ENCODE measurements around the gene PRDM15. TPM values are rescaled to one million over a fixed set of nuclear protein-coding genes. Genes with fewer than 3 reads are reported as not detected.

PRDM15 gene
- total RNA-seq, 2 donors from 2014 or later: 12.1 to 14.6 TPM

GRCh38 chr21:41763398-41763931, 115.7 kb downstream of the PRDM15 start:
- Mint-ChIP-seq H3K27me3 (ENCODE audit: low read depth) (peaks cover 68% of the 10 kb centered on the region), H3K9me3 (no peaks in the 10 kb centered on the region), H3K36me3 (ENCODE audit: insufficient read depth in 2 of 2) (peaks cover 0 to 3% of the 10 kb centered on the region in 2 donors), H3K4me3 (no peak overlapping the region), H3K4me1 (ENCODE audit: low read depth) (peaks cover 35% of the 10 kb centered on the region), H3K27ac (no peak overlapping the region)
- ATAC-seq (replicated peaks in 1 of 2) (no peak), DNase-seq (no peak)

- no peak for DNase-seq
- no peak for ATAC-seq (replicated peaks in 1 of 2)
- peaks cover 0 to 3% of the 10 kb centered on the region in 2 donors for H3K36me3 Mint-ChIP-seq (ENCODE audit: insufficient read depth in 2 of 2)
- no peaks in the 10 kb centered on the region for H3K9me3 Mint-ChIP-seq
- H3K4me1 Mint-ChIP-seq (ENCODE audit: low read depth): peaks cover 28% of the 10 kb centered on the region
- no peak overlapping the region for H3K4me3 Mint-ChIP-seq
- H3K27ac Mint-ChIP-seq: no peak overlapping the region
- peaks cover 61% of the 10 kb centered on the region for H3K27me3 Mint-ChIP-seq (ENCODE audit: low read depth)
These were observed 116.4 kb downstream of the PRDM15 start for GRCh38 chr21:41762753-41763152.

GRCh38 chr21:41761934-41762635, 117.1 kb downstream of the PRDM15 start:
- DNase-seq: no peak
- Mint-ChIP-seq H3K9me3 (no peaks in the 10 kb centered on the region), H3K27ac (no peak overlapping the region), H3K4me3 (peak overlapping the region; percentile 25 to 63), H3K27me3 (ENCODE audit: low read depth) (peaks cover 54% of the 10 kb centered on the region), H3K36me3 (ENCODE audit: insufficient read depth in 2 of 2) (peaks cover 0 to under 1% of the 10 kb centered on the region in 2 donors), H3K4me1 (ENCODE audit: low read depth) (peaks cover 22% of the 10 kb centered on the region)
- no peak for ATAC-seq (replicated peaks in 1 of 2)

- ATAC-seq (replicated peaks in 1 of 2) (peak; percentile 15 to 21), DNase-seq (no peak)
- H3K27me3 Mint-ChIP-seq (ENCODE audit: low read depth): peaks cover 52% of the 10 kb centered on the region
These were observed 117.8 kb downstream of the PRDM15 start for GRCh38 chr21:41761211-41761933.

GRCh38 chr21:41760411-41760810, 118.7 kb downstream of the PRDM15 start:
- H3K27ac Mint-ChIP-seq: no peak overlapping the region
- ATAC-seq (replicated peaks in 1 of 2) (no peak), DNase-seq (no peak)
- no peaks in the 10 kb centered on the region for H3K9me3 Mint-ChIP-seq
- H3K4me3 Mint-ChIP-seq: peak overlapping the region in 1 of 2 donors; percentile 53
- peaks cover 24% of the 10 kb centered on the region for H3K4me1 Mint-ChIP-seq (ENCODE audit: low read depth)
- no peaks in the 10 kb centered on the region for H3K36me3 Mint-ChIP-seq (ENCODE audit: insufficient read depth in 2 of 2)
- H3K27me3 Mint-ChIP-seq (ENCODE audit: low read depth): peaks cover 47% of the 10 kb centered on the region

More at GRCh38 chr21:41761211-41761933, 117.8 kb downstream of the PRDM15 start:
- Mint-ChIP-seq H3K9me3 (no peaks in the 10 kb centered on the region), H3K36me3 (ENCODE audit: insufficient read depth in 2 of 2) (no peaks in the 10 kb centered on the region), H3K4me3 (peak overlapping the region; percentile 42 to 53), H3K27ac (no peak overlapping the region), H3K4me1 (ENCODE audit: low read depth) (peaks cover 20% of the 10 kb centered on the region)

GRCh38 chr21:41759926-41760325, 119.2 kb downstream of the PRDM15 start:
- ATAC-seq (replicated peaks in 1 of 2) (no peak), DNase-seq (no peak)
- Mint-ChIP-seq H3K27ac (no peak overlapping the region), H3K9me3 (no peaks in the 10 kb centered on the region), H3K4me3 (no peak overlapping the region), H3K27me3 (ENCODE audit: low read depth) (peaks cover 43% of the 10 kb centered on the region), H3K36me3 (ENCODE audit: insufficient read depth in 2 of 2) (no peaks in the 10 kb centered on the region), H3K4me1 (ENCODE audit: low read depth) (peaks cover 24% of the 10 kb centered on the region)

GRCh38 chr21:41759214-41759840, 119.8 kb downstream of the PRDM15 start:
- peaks cover 43% of the 10 kb centered on the region for H3K27me3 Mint-ChIP-seq (ENCODE audit: low read depth)
- DNase-seq: no peak
- H3K9me3 Mint-ChIP-seq: no peaks in the 10 kb centered on the region
- H3K4me1 Mint-ChIP-seq (ENCODE audit: low read depth): peaks cover 24% of the 10 kb centered on the region
- no peak overlapping the region for H3K27ac Mint-ChIP-seq
- no peaks in the 10 kb centered on the region for H3K36me3 Mint-ChIP-seq (ENCODE audit: insufficient read depth in 2 of 2)
- ATAC-seq (replicated peaks in 1 of 2): no peak
- no peak overlapping the region for H3K4me3 Mint-ChIP-seq

- no peak for DNase-seq
- ATAC-seq (replicated peaks in 1 of 2): no peak
- H3K9me3 Mint-ChIP-seq: no peaks in the 10 kb centered on the region
- peaks cover 43% of the 10 kb centered on the region for H3K27me3 Mint-ChIP-seq (ENCODE audit: low read depth)
- no peak overlapping the region for H3K27ac Mint-ChIP-seq
- H3K4me3 Mint-ChIP-seq: no peak overlapping the region
- H3K36me3 Mint-ChIP-seq (ENCODE audit: insufficient read depth in 2 of 2): no peaks in the 10 kb centered on the region
- peaks cover 24% of the 10 kb centered on the region for H3K4me1 Mint-ChIP-seq (ENCODE audit: low read depth)
These were observed 120.6 kb downstream of the PRDM15 start for GRCh38 chr21:41758550-41758949.

GRCh38 chr21:41755934-41756773, 123.0 kb downstream of the PRDM15 start:
- Mint-ChIP-seq H3K27ac (no peak overlapping the region), H3K4me3 (no peak overlapping the region), H3K9me3 (no peaks in the 10 kb centered on the region), H3K36me3 (ENCODE audit: insufficient read depth in 2 of 2) (no peaks in the 10 kb centered on the region), H3K27me3 (ENCODE audit: low read depth) (peaks cover 19% of the 10 kb centered on the region), H3K4me1 (ENCODE audit: low read depth) (peaks cover 21% of the 10 kb centered on the region)
- no peak for ATAC-seq (replicated peaks in 1 of 2)
- no peak for DNase-seq

- ATAC-seq (replicated peaks in 1 of 2) (no peak), DNase-seq (no peak)
- Mint-ChIP-seq H3K4me1 (ENCODE audit: low read depth) (peaks cover 16% of the 10 kb centered on the region), H3K27me3 (ENCODE audit: low read depth) (peaks cover 11% of the 10 kb centered on the region), H3K9me3 (no peaks in the 10 kb centered on the region), H3K4me3 (no peak overlapping the region), H3K27ac (no peak overlapping the region), H3K36me3 (ENCODE audit: insufficient read depth in 2 of 2) (no peaks in the 10 kb centered on the region)
These were observed 123.7 kb downstream of the PRDM15 start for GRCh38 chr21:41755258-41755933.

- H3K27ac Mint-ChIP-seq: no peak overlapping the region
- ATAC-seq (replicated peaks in 1 of 2) (no peak), DNase-seq (no peak)
- H3K4me1 Mint-ChIP-seq (ENCODE audit: low read depth): peaks cover 16% of the 10 kb centered on the region
- H3K4me3 Mint-ChIP-seq: no peak overlapping the region
- peaks cover 2% of the 10 kb centered on the region for H3K27me3 Mint-ChIP-seq (ENCODE audit: low read depth)
- H3K36me3 Mint-ChIP-seq (ENCODE audit: insufficient read depth in 2 of 2): no peaks in the 10 kb centered on the region
- no peaks in the 10 kb centered on the region for H3K9me3 Mint-ChIP-seq
These were observed 124.7 kb downstream of the PRDM15 start for GRCh38 chr21:41754479-41754891.
